GM12878 (cell line): Measurements from ENCODE around the gene ABR.

Source experiments
- BRCA1 ChIP-seq: IDR thresholded peaks from 2 replicates; pipeline ENCODE4 v1.6.1; 2011; ENCODE audit warnings: low read depth, low read length, improper control_type of control experiment
- CTCF ChIP-seq, 3 experiments: IDR thresholded peaks in 2 of 3; conservative IDR thresholded peaks in 1 of 3; 2 replicates each; pipeline ENCODE4 v1.5.1; 2011; ENCODE audit warnings: low read depth in 3 of 3, low read length in 3 of 3, mild to moderate bottlenecking in 3 of 3, control low read depth in 2 of 3, moderate library complexity in 2 of 3, inconsistent platforms in 1 of 3, mixed read lengths in 1 of 3; ENCODE audit not compliant: control insufficient read depth in 2 of 3, insufficient read depth in 1 of 3; ENCODE audit errors: extremely low read depth in 1 of 3
- EZH2 ChIP-seq: IDR thresholded peaks from 2 replicates; pipeline ENCODE4 v1.6.1; 2012; ENCODE audit warnings: low read depth, mild to moderate bottlenecking, control low read depth, inconsistent platforms, low read length, borderline replicate concordance; ENCODE audit not compliant: control insufficient read depth
- NRF1 ChIP-seq: conservative IDR thresholded peaks from 2 replicates; pipeline ENCODE4 v1.6.1; 2011; ENCODE audit warnings: mild to moderate bottlenecking, low read depth, low read length, improper control_type of control experiment
- POLR2A ChIP-seq: IDR thresholded peaks from 2 replicates; pipeline ENCODE4 v1.6.1; 2011; ENCODE audit warnings: low read depth, mild to moderate bottlenecking, low read length
- TAF1 ChIP-seq: IDR thresholded peaks from 2 replicates; pipeline ENCODE4 v1.6.1; 2011; ENCODE audit warnings: mild to moderate bottlenecking, low read depth, low read length, borderline replicate concordance
- USF2 ChIP-seq: IDR thresholded peaks from 2 replicates; pipeline ENCODE4 v1.6.1; 2011; ENCODE audit warnings: low read depth, low read length, improper control_type of control experiment, borderline replicate concordance
- ZZZ3 ChIP-seq: IDR thresholded peaks from 2 replicates; pipeline ENCODE4 v1.6.1; 2011; ENCODE audit warnings: low read depth; ENCODE audit not compliant: control insufficient read depth, insufficient read length

- no peak for TF ChIP-seq CTCF (IDR thresholded peaks at IDR 0.05 in 2 of 3, conservative IDR thresholded peaks at IDR 0.05 in 1 of 3; ENCODE audit: control insufficient read depth in 2 of 3, extremely low read depth in 1 of 3, insufficient read depth in 1 of 3, low read depth in 3 of 3, low read length in 3 of 3)
- TF ChIP-seq ZZZ3 = no peak
- no peak for TF ChIP-seq USF2
- TF ChIP-seq POLR2A = no peak
- TF ChIP-seq EZH2 = no peak
- TF ChIP-seq BRCA1 = no peak
- no peak for TF ChIP-seq TAF1
- no peak for TF ChIP-seq NRF1
Observed at GRCh38 chr17:1091190-1091534, 88.6 kb downstream of the ABR start.
